Gastrocnemius medialis (tissue), 4 donors: Measurements from ENCODE around the gene FIG4.

Experiments
- POLR2A ChIP-seq, 2 donors: fragments of 450-650 bp; IDR thresholded peaks; one replicate each; pipeline ENCODE4 v1.6.1; 2017; ENCODE audit warnings: antibody characterized with exemption in 2 of 2, mild to moderate bottlenecking in 2 of 2, moderate library complexity in 2 of 2
- TF ChIP-seq, protein P1 (sequence below), 5 experiments: fragments of 450-650 bp in 3 of 5; fragments of 200-600 bp in 2 of 5; sonication (generic) in 2 of 5; IDR thresholded peaks in 4 of 5; conservative IDR thresholded peaks in 1 of 5; 1 replicate in 4 of 5; 2 replicates in 1 of 5; pipeline ENCODE4 v1.5.1; 2016 to 2019; ENCODE audit warnings: antibody characterized with exemption in 5 of 5, mild to moderate bottlenecking in 3 of 5, moderate library complexity in 3 of 5

- TF ChIP-seq, protein P1, sequence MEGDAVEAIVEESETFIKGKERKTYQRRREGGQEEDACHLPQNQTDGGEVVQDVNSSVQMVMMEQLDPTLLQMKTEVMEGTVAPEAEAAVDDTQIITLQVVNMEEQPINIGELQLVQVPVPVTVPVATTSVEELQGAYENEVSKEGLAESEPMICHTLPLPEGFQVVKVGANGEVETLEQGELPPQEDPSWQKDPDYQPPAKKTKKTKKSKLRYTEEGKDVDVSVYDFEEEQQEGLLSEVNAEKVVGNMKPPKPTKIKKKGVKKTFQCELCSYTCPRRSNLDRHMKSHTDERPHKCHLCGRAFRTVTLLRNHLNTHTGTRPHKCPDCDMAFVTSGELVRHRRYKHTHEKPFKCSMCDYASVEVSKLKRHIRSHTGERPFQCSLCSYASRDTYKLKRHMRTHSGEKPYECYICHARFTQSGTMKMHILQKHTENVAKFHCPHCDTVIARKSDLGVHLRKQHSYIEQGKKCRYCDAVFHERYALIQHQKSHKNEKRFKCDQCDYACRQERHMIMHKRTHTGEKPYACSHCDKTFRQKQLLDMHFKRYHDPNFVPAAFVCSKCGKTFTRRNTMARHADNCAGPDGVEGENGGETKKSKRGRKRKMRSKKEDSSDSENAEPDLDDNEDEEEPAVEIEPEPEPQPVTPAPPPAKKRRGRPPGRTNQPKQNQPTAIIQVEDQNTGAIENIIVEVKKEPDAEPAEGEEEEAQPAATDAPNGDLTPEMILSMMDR (IDR thresholded peaks at IDR 0.05 in 4 of 5, conservative IDR thresholded peaks at IDR 0.05 in 1 of 5), result no peak
- TF ChIP-seq POLR2A (IDR thresholded peaks at IDR 0.05), result no peak
These were observed 181.5 kb downstream of the FIG4 start for GRCh38 chr6:109872549-109872948.
